LNCaP clone FGC (cell line): ENCODE results near the gene ADAMTS8.

Experiments
- DNase-seq: peaks from one replicate; pipeline ENCODE4 v3.0.0-alpha.2; 2011; ENCODE audit warnings: low read depth
- H3K4me3 ChIP-seq: 2 replicates; pipeline ENCODE4 v1.5.1; 2011; ENCODE audit warnings: mild to moderate bottlenecking, low read depth, low read length, control low read depth
- CTCF ChIP-seq: IDR thresholded peaks from 2 replicates; pipeline ENCODE4 v1.5.1; 2012; ENCODE audit warnings: mild to moderate bottlenecking; ENCODE audit not compliant: control insufficient read depth, insufficient read depth; ENCODE audit errors: extremely low read depth

Gene ADAMTS8, protein sequence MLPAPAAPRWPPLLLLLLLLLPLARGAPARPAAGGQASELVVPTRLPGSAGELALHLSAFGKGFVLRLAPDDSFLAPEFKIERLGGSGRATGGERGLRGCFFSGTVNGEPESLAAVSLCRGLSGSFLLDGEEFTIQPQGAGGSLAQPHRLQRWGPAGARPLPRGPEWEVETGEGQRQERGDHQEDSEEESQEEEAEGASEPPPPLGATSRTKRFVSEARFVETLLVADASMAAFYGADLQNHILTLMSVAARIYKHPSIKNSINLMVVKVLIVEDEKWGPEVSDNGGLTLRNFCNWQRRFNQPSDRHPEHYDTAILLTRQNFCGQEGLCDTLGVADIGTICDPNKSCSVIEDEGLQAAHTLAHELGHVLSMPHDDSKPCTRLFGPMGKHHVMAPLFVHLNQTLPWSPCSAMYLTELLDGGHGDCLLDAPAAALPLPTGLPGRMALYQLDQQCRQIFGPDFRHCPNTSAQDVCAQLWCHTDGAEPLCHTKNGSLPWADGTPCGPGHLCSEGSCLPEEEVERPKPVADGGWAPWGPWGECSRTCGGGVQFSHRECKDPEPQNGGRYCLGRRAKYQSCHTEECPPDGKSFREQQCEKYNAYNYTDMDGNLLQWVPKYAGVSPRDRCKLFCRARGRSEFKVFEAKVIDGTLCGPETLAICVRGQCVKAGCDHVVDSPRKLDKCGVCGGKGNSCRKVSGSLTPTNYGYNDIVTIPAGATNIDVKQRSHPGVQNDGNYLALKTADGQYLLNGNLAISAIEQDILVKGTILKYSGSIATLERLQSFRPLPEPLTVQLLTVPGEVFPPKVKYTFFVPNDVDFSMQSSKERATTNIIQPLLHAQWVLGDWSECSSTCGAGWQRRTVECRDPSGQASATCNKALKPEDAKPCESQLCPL

DNA sequence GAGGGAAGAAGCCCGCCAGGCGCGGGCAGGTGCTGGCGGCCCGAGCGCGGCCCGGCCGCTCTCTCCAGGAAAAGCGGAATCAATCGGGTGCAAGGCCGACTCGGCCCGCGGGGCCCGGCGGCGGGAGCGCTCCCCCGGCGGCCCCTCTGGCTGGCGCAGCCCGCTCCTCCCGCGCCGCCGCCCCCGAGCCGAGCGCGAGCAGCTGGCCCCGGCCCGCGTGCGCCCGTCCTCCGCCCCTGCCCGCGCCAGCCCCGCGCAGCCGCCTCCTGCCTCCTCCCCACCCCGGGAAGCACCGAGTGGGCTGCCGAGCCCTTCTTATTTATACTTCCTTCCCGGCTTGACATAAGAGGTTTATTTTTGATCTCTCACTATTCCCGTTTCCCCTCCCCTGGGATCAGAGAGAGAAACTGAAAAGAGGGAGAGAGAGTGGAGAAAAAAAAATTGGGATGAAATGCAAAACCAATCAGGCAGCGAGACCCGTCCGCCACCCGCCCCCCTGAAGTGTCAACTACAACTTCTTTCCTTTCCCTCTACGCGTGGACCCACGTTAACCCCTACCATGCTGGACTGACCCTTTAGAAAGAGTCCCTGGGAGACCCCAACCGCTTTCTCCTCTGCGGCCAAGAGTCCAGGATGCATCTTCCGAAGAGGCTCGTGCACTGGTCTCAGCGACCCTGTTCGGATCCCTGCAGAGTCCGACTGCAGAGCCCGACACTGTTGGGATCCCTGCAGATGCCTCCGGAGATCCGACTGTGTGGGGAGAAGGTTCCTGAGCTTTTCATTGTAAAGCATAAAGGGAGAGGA lies at the start of gene ADAMTS8:
ADAMTS8 (minus strand) TSS at position 294 of the 804 bp plus-strand sequence. CDS start 323 bp downstream, outside the sequence.
- no peak for TF ChIP-seq CTCF
- DNase-seq = no peak
- H3K4me3 ChIP-seq = no peak within 1 kb of the TSS

GRCh38 chr11:130477586-130478203 lies 49.3 kb upstream of the ADAMTS8 start:
- H3K4me3 ChIP-seq = no peak overlapping the region
- no peak for DNase-seq
- no peak for TF ChIP-seq CTCF

GRCh38 chr11:130476922-130477491 lies 48.6 kb upstream of the ADAMTS8 start:
- H3K4me3 ChIP-seq = no peak overlapping the region
- no peak for DNase-seq
- no peak for TF ChIP-seq CTCF

DNA sequence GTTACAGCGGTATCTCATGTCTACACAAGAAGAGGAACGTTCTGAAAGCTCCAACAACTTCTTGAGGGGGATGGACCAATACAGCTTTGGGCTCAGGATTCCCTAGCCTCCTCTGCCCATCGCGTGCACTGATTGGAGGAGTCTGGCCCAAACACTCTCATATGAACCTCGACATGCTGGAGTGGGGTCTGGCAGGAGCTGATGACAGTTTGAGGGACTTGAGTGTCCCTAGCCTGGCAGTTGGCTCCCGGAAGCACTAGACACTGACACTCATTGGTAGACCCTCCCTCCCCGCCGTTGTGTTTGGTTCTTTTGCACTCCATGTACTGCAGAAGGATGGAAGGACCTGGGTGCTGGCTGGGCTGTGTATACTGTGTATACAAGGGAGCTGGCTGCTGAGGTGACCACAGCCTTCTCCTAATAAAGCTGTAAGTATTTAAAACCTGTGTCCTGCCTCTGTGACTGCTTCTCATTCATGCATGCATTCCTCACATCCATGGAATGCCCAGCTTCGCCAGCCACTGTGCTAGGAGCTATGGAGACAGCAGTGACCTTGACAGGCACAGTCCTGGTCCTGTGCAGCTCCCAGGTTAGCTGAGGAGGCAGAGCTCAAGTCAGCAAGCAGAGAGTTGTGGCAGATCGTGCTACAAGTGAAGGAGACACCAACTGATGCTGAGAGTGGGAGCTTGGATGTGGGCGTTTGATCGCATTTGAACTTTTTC lies 48.0 kb upstream of the ADAMTS8 start:
- H3K4me3 ChIP-seq = no peak overlapping the region
- no peak for DNase-seq
- no peak for TF ChIP-seq CTCF

- DNase-seq = no peak
- no peak for TF ChIP-seq CTCF
Measured at GRCh38 chr11:130475426-130476053, 47.1 kb upstream of the ADAMTS8 start.

More at GRCh38 chr11:130475426-130476053, 47.1 kb upstream of the ADAMTS8 start:
- no peak overlapping the region for H3K4me3 ChIP-seq
